IPS-18c (cell line): ENCODE results near the gene ABLIM1.
A peak's percentile ranks its signal among the peaks of the same experiment; 100 is the strongest.

Experiments
- H3K4me3 ChIP-seq: 2 replicates; pipeline ENCODE4 v1.7.0; 2013; ENCODE audit warnings: low read depth, mild to moderate bottlenecking, low read length, moderate library complexity; ENCODE audit not compliant: insufficient read depth
- H3K9me3 ChIP-seq: one replicate; pipeline ENCODE4 v1.6.1; 2013; ENCODE audit warnings: mild to moderate bottlenecking, low read length, moderate library complexity; ENCODE audit not compliant: control insufficient read depth, insufficient read depth

The ABLIM1 gene

GRCh38 chr10:114547514-114547913 lies 110.6 kb downstream of the ABLIM1 start:
- no peak overlapping the region for H3K4me3 ChIP-seq
- H3K9me3 ChIP-seq: no peaks in the 10 kb centered on the region

- H3K4me3 ChIP-seq: no peak overlapping the region
- H3K9me3 ChIP-seq: no peaks in the 10 kb centered on the region
These were observed 111.0 kb downstream of the ABLIM1 start for GRCh38 chr10:114547056-114547455.

GRCh38 chr10:114545819-114546218 lies 112.3 kb downstream of the ABLIM1 start:
- Histone ChIP-seq H3K4me3 (no peak overlapping the region), H3K9me3 (no peaks in the 10 kb centered on the region)

GRCh38 chr10:114545071-114545470 lies 113.0 kb downstream of the ABLIM1 start:
- Histone ChIP-seq H3K4me3 (no peak overlapping the region), H3K9me3 (no peaks in the 10 kb centered on the region)

- Histone ChIP-seq H3K4me3 (no peak overlapping the region), H3K9me3 (no peaks in the 10 kb centered on the region)
These were observed 113.9 kb downstream of the ABLIM1 start for GRCh38 chr10:114544045-114544659.

- Histone ChIP-seq H3K9me3 (no peaks in the 10 kb centered on the region), H3K4me3 (no peak overlapping the region)
These were observed 114.6 kb downstream of the ABLIM1 start for GRCh38 chr10:114543456-114543855.

GRCh38 chr10:114542373-114542772 lies 115.7 kb downstream of the ABLIM1 start:
- Histone ChIP-seq H3K9me3 (no peaks in the 10 kb centered on the region), H3K4me3 (no peak overlapping the region)

- Histone ChIP-seq H3K9me3 (no peaks in the 10 kb centered on the region), H3K4me3 (no peak overlapping the region)
These were observed 116.3 kb downstream of the ABLIM1 start for GRCh38 chr10:114541797-114542160.

GRCh38 chr10:114541081-114541796 lies 116.8 kb downstream of the ABLIM1 start:
- no peak overlapping the region for H3K4me3 ChIP-seq
- H3K9me3 ChIP-seq: no peaks in the 10 kb centered on the region

- Histone ChIP-seq H3K9me3 (no peaks in the 10 kb centered on the region), H3K4me3 (no peak overlapping the region)
These were observed 117.8 kb downstream of the ABLIM1 start for GRCh38 chr10:114540236-114540635.

GRCh38 chr10:114539623-114540022 lies 118.5 kb downstream of the ABLIM1 start:
- H3K9me3 ChIP-seq: no peaks in the 10 kb centered on the region
- no peak overlapping the region for H3K4me3 ChIP-seq

GRCh38 chr10:114538181-114538906 lies 119.7 kb downstream of the ABLIM1 start:
- Histone ChIP-seq H3K9me3 (no peaks in the 10 kb centered on the region), H3K4me3 (no peak overlapping the region; the same call in 1 of the 2 replicates)

GRCh38 chr10:114537736-114538135 lies 120.3 kb downstream of the ABLIM1 start:
- no peak overlapping the region for H3K4me3 ChIP-seq
- no peaks in the 10 kb centered on the region for H3K9me3 ChIP-seq

GRCh38 chr10:114534571-114534981 lies 123.5 kb downstream of the ABLIM1 start:
- H3K9me3 ChIP-seq: no peaks in the 10 kb centered on the region
- H3K4me3 ChIP-seq: no peak overlapping the region

GRCh38 chr10:114532226-114532625 lies 125.8 kb downstream of the ABLIM1 start:
- Histone ChIP-seq H3K4me3 (no peak overlapping the region), H3K9me3 (no peaks in the 10 kb centered on the region)

- Histone ChIP-seq H3K9me3 (peaks cover 3% of the 10 kb centered on the region), H3K4me3 (peak overlapping the region; percentile 44)
These were observed 131.4 kb downstream of the ABLIM1 start for GRCh38 chr10:114526504-114527238.

GRCh38 chr10:114526126-114526503 lies 132.0 kb downstream of the ABLIM1 start:
- Histone ChIP-seq H3K9me3 (peaks cover 3% of the 10 kb centered on the region), H3K4me3 (peak overlapping the region; percentile 44)
